Measurements from ENCODE around the gene ZAR1L.

The ZAR1L gene

DNA sequence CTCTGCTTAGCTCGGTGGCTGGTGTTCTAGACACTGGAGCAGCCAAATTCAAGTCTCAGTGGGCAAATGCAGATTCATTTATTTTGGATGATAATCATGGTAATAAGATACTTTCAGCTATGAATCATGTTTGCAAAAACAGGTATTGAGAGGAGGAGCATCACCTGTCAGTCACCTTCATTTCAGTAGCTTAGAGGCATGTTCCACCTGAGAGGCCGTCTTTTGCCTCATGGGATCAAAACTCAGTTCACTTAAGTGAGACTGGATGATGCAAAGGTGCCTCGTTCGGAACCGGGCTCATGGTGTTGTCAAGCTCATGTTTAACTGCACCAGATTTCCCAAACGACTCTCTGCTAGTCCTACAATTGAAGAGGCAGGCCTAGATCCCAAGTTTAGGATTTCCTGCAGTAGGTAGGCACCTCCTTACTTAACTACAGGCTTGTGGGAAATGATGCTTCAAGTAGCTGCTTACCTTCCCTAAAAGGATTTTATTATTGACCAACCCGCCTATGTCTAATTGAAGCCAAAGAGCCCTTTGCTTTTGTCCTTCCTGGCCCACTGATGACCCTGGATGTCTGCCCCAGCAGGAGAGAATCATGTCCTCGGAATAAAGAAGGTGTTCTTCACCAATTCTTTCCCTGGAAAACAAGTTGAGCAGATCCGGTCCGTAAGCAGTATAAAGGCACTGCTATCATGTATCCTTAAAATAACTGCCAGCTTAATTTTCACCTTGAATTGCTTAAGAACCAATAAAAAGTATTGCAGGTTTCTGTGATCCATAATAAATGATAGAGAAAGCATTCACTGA is 60.0 kb downstream of the ZAR1L start:
- DNase-seq (ENCODE audit: low spot score), result no peak
- TF ChIP-seq, protein P1, sequence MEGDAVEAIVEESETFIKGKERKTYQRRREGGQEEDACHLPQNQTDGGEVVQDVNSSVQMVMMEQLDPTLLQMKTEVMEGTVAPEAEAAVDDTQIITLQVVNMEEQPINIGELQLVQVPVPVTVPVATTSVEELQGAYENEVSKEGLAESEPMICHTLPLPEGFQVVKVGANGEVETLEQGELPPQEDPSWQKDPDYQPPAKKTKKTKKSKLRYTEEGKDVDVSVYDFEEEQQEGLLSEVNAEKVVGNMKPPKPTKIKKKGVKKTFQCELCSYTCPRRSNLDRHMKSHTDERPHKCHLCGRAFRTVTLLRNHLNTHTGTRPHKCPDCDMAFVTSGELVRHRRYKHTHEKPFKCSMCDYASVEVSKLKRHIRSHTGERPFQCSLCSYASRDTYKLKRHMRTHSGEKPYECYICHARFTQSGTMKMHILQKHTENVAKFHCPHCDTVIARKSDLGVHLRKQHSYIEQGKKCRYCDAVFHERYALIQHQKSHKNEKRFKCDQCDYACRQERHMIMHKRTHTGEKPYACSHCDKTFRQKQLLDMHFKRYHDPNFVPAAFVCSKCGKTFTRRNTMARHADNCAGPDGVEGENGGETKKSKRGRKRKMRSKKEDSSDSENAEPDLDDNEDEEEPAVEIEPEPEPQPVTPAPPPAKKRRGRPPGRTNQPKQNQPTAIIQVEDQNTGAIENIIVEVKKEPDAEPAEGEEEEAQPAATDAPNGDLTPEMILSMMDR (IDR thresholded peaks at IDR 0.05; ENCODE audit: extremely low read depth, missing control alignments), result no peak

DNA sequence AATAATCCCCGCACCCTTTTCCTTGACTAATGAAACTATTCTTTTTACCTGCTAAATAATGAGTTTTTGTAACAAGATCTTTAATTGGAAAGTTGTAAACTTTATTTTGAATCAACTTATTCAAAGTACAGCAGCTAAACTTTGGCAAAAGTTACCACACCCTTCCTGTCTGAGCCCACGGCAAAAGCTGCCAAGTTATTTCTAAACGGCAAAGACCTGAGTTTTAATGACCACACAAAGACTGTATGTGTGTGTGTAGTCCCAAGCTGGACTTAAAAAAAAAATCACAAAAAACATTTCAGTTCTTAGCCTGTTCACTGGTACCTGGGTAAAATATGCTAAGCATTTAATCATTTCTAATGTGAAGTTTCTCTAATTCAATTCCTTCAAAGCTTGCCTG is 60.7 kb downstream of the ZAR1L start:
- DNase-seq (ENCODE audit: low spot score), result no peak
- TF ChIP-seq, protein P1 (IDR thresholded peaks at IDR 0.05; ENCODE audit: extremely low read depth, missing control alignments), result no peak

DNA sequence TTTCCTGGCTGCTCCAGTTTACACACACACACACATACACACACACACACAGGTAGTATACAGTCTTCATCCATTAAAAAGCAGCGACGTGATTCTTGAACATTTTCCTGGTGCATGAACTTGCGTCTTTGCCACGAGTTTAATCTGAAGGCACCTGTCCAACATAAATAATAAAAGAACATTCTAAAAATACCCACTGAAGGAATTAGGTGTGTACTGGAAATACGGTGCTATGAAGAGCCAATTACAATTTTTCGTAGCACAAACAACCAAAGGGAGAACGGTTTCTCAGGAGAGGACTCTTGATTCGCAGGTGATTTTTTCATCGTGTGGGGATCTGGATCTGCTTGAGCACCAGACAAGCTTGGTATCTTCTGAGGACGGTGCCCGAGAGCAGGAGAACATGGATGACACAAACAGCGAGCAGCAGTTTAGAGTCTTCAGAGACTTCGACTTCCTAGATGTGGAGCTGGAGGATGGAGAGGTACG is 61.2 kb downstream of the ZAR1L start:
- TF ChIP-seq, protein P1 (IDR thresholded peaks at IDR 0.05; ENCODE audit: extremely low read depth, missing control alignments), result no peak
- no peak for DNase-seq (ENCODE audit: low spot score)

Data from GM20000 (cell line).